Esophagus (tissue), 2 donors: ENCODE measurements around the gene LENG8. TPM values are rescaled to one million over a fixed set of nuclear protein-coding genes. Genes with fewer than 3 reads are reported as not detected.
"Not testable (repeated sequence)": the region's sequence is repeated elsewhere in the genome, so short reads cannot be mapped to it uniquely, and the experiment has no call there.

Experiments
- H3K27ac ChIP-seq, 2 donors: one replicate each; pipeline ENCODE4 v1.5.1; 2013; ENCODE audit warnings: low read depth in 2 of 2, mild to moderate bottlenecking in 2 of 2, inconsistent platforms in 1 of 2, low read length in 1 of 2, moderate library complexity in 1 of 2
- H3K27me3 ChIP-seq, 2 donors: one replicate each; pipeline ENCODE4 v1.6.1; 2013; ENCODE audit warnings: low read length in 2 of 2, control low read depth in 1 of 2, mild to moderate bottlenecking in 1 of 2; ENCODE audit not compliant: insufficient read depth in 2 of 2, control insufficient read depth in 1 of 2
- H3K36me3 ChIP-seq, 2 donors: one replicate each; pipeline ENCODE4 v1.6.1; 2013; ENCODE audit warnings: low read length in 1 of 2; ENCODE audit not compliant: control insufficient read depth in 2 of 2, insufficient read depth in 2 of 2
- H3K4me1 ChIP-seq, 2 donors: one replicate each; pipeline ENCODE4 v1.6.1; 2013; ENCODE audit warnings: low read length in 1 of 2; ENCODE audit not compliant: control insufficient read depth in 2 of 2, insufficient read depth in 2 of 2
- H3K4me3 ChIP-seq, 2 donors: one replicate each; pipeline ENCODE4 v1.5.1; 2013; ENCODE audit warnings: low read length in 2 of 2, mild to moderate bottlenecking in 2 of 2, low read depth in 1 of 2, moderate library complexity in 1 of 2
- H3K9me3 ChIP-seq, 2 donors: one replicate each; pipeline ENCODE4 v1.6.1; 2013; ENCODE audit warnings: mild to moderate bottlenecking in 2 of 2, low read depth in 1 of 2, low read length in 1 of 2, moderate library complexity in 1 of 2; ENCODE audit not compliant: control insufficient read depth in 2 of 2, insufficient read depth in 1 of 2
- WGBS, 2 donors: extraction: QIAGEN DNeasy Blood & Tissue Kit; methylation state at CpG; one replicate each; pipeline ENCODE4 v1.1.7; 2013; 5-methylcytosine and 5-hydroxymethylcytosine counted together
- polyA plus RNA-seq, 2 donors: library from polyadenylated mRNA; stranded (reverse); fragments of 200-250 nt; gene quantifications; one replicate each; pipeline ENCODE4 v1.2.3, GENCODE V29; 2013
- donor health status: healthy with polysubstance abuse.
- donor health status: Bipolar disorder and iron deficiency.

Gene LENG8
- polyA plus RNA-seq, 2 donors = 55.3 to 137 TPM

DNA sequence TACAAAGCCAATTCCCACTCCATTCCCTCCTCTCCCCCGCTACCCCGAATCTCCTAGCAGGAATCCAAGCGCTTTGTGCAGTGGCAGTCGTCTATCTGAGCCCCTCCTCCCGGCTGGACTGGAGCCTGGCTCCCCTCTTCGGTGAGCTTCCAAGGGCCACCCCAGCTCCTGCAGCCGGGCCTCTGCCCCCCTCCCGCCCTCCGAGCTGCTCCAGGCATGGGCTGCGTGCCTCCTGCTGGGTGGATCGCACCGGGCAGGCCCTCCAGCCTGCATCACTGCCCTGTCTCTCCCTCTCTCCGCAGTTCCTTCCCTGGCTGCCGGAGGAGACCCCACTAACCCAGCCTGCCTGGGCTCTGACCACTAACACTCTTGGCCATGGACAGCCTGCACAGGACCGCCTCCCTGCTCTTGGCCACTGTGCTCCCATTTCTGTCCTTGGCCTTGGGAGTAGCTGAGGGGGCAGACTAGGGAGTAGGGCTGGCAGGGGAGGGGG lies 12.9 kb upstream of the LENG8 start:
- Histone ChIP-seq H3K4me3 (no peak overlapping the region), H3K27ac (no peak overlapping the region), H3K4me1 (peaks cover 3 to 7% of the 10 kb centered on the region in 2 donors), H3K36me3 (peaks cover 1 to 4% of the 10 kb centered on the region in 2 donors), H3K27me3 (no peaks in the 10 kb centered on the region), H3K9me3 (no peaks in the 10 kb centered on the region)
- WGBS, 2 donors = 49 to 57% methylated on average over 13 to 15 of the region's 15 CpGs

DNA sequence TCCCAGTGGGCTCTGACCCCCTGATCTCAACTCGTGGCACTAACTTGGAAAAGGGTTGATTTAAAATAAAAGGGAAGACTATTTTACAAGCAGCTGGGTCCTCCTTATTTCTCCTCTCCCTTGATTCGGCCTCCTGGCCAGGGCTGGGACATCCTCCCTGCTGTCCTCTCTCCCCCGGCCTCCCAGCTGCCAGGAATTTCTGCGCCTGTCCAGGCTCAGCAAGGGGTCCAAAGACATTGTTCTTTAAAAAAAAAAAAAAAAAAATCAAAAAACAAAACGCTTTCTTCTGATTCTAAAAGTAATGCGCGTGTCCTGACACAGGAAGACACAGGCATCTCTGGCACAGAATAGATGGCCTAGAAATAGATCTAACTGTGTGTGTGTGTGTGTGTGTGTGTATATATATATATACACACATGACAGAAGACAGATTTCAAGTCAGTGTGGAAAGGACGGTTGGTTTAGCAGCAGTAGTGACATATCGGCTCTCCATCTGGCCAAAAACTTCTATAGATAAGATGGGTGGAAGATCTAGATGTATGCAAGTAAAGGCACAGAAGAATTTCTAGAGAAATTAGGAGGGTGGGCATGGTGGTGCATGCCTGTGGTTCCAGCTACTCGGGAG lies 12.3 kb upstream of the LENG8 start:
- Histone ChIP-seq H3K4me3 (no peak overlapping the region), H3K4me1 (peaks cover 0 to 7% of the 10 kb centered on the region in 2 donors), H3K27me3 (no peaks in the 10 kb centered on the region), H3K27ac (no peak overlapping the region), H3K36me3 (peaks cover 1 to 4% of the 10 kb centered on the region in 2 donors), H3K9me3 (no peaks in the 10 kb centered on the region)
- 83 to 85% methylated on average over 10 of the region's 10 CpGs for WGBS, 2 donors

GRCh38 chr19:54439174-54439851 lies 9.7 kb upstream of the LENG8 start:
- peaks cover 1 to 4% of the 10 kb centered on the region in 2 donors for H3K36me3 ChIP-seq
- WGBS, 2 donors = 49 to 57% methylated on average over 15 of the region's 15 CpGs
- H3K27ac ChIP-seq = no peak overlapping the region
- H3K4me3 ChIP-seq = no peak overlapping the region
- H3K27me3 ChIP-seq = no peaks in the 10 kb centered on the region
- H3K9me3 ChIP-seq = no peaks in the 10 kb centered on the region
- peaks cover 0 to 7% of the 10 kb centered on the region in 2 donors for H3K4me1 ChIP-seq

DNA sequence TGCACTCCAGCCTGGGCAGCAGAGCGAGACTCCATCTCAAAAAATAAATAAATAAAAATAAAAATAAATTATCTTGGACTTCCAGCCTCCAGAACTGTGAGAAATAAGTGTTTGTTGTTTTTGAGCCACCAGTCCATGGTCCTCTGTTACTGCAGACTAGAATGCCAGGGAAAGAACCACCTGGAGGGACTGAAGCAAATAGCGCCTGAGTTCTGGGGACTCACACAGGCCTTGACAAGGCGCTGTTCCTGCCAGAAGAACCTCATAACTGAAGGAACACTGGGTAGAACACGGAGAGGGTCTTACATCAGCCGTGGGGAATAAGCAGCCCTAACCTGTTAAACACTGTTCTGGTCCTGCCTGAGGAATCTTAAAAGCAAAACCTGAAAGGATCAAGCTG lies 8.4 kb upstream of the LENG8 start:
- H3K9me3 ChIP-seq = no peaks in the 10 kb centered on the region
- peaks cover 4 to 5% of the 10 kb centered on the region in 2 donors for H3K36me3 ChIP-seq
- no peak overlapping the region for H3K4me3 ChIP-seq
- no peak overlapping the region for H3K27ac ChIP-seq
- WGBS, 2 donors = 86 to 90% methylated on average over 5 of the region's 5 CpGs
- H3K27me3 ChIP-seq = no peaks in the 10 kb centered on the region
- H3K4me1 ChIP-seq = peaks cover 0 to 4% of the 10 kb centered on the region in 2 donors

DNA sequence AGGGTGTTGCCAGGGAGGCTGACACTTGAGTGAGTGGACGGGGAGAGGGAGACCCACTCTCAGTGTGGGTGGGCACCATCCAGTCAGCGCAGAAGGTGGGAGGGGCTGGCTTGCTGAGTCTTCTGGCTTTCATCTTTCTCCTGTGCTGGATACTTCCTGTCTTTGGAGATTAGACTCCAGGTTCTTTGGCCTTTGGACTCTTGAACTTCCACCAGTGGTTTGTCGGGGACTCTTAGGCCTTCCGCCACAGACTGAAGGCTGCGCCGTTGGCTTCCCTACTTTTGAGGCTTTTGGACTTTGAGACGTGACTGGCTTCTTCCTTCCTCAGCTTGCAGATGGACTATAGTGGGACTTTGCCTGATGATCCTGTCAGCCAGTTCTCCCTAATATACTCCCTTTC lies 4.3 kb upstream of the LENG8 start:
- no peaks in the 10 kb centered on the region for H3K27me3 ChIP-seq
- peaks cover 0 to 2% of the 10 kb centered on the region in 2 donors for H3K4me1 ChIP-seq
- peaks cover 0 to 4% of the 10 kb centered on the region in 2 donors for H3K36me3 ChIP-seq
- no peak overlapping the region for H3K4me3 ChIP-seq
- no peak overlapping the region for H3K27ac ChIP-seq
- H3K9me3 ChIP-seq = no peaks in the 10 kb centered on the region
- 76 to 91% methylated on average over 5 to 7 of the region's 7 CpGs for WGBS, 2 donors

DNA sequence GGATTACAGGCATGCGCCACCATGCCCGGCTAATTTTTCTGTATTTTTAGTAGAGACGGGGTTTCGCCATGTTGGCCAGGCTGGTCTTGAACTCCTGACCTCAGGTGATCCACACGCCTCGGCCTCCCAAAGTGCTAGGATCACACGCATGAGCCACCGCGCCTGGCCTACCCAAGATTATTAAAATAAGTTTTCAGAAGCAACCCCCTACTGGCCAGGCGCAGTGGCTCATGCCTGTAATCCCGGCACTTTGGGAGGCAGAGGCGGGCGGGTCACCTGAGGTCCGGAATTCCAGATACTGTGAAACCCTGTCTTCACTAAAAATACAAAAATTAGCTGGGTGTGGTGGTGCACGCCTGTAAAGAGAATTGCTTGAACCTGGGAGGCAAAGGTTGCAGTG lies 2.6 kb upstream of the LENG8 start:
- 85 to 91% methylated on average over 15 of the region's 15 CpGs for WGBS, 2 donors
- H3K9me3 ChIP-seq, H3K36me3 ChIP-seq, H3K27ac ChIP-seq, H3K4me1 ChIP-seq, H3K27me3 ChIP-seq, H3K4me3 ChIP-seq: not testable (repeated sequence)

DNA sequence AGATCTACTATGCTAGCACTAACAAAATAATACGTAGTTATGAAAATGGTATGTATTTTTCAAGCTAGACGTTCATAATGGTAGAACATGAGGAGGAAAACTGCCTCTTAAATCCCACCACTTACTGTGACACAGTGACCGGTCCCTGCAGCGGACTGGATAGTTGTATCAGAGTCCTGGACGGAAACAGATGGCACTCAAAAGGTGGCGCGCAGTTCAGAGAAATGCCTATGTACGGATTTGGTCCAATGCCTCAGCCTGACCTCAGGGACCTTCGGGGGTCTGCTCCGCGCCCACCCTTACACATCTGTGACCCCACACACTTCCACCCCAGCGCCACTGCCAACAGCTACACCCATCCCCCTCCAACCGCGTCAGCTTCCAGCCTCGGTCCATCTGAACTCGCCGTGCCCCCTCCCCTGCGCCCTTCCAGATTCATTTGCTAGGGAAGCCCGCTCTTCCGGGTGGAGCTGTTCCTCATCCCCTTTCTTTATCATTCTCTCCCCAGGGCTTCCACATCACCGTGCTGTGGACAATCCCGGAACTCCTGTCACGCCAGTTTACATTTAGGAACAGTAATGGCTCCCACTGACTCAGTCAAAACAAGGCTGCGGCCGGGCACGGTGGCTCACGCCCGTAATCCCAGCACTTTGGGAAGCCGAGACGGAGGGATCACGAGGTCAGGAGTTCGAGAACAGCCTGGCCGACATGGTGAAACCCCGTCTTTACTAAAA lies 792 bp upstream of the LENG8 start:
- Histone ChIP-seq H3K27me3 (no peaks in the 10 kb centered on the region), H3K36me3 (peaks cover 11 to 22% of the 10 kb centered on the region in 2 donors), H3K4me3 (peak overlapping the region; percentile 74 to 93), H3K27ac (peak overlapping the region; percentile 89 to 98), H3K4me1 (peaks cover 5 to 16% of the 10 kb centered on the region in 2 donors), H3K9me3 (no peaks in the 10 kb centered on the region)
- 1 to 2% methylated on average over 34 of the region's 34 CpGs for WGBS, 2 donors

- Histone ChIP-seq H3K27me3 (no peaks in the 10 kb centered on the region), H3K4me3 (peak overlapping the region; percentile 74 to 93), H3K27ac (peak overlapping the region; percentile 98 to 99), H3K36me3 (peaks cover 14 to 35% of the 10 kb centered on the region in 2 donors), H3K9me3 (no peaks in the 10 kb centered on the region), H3K4me1 (peaks cover 5 to 16% of the 10 kb centered on the region in 2 donors)
- 0% methylated on average over 20 to 21 of the region's 21 CpGs for WGBS, 2 donors
Measured at GRCh38 chr19:54449701-54450069, 686 bp downstream of the LENG8 start.

DNA sequence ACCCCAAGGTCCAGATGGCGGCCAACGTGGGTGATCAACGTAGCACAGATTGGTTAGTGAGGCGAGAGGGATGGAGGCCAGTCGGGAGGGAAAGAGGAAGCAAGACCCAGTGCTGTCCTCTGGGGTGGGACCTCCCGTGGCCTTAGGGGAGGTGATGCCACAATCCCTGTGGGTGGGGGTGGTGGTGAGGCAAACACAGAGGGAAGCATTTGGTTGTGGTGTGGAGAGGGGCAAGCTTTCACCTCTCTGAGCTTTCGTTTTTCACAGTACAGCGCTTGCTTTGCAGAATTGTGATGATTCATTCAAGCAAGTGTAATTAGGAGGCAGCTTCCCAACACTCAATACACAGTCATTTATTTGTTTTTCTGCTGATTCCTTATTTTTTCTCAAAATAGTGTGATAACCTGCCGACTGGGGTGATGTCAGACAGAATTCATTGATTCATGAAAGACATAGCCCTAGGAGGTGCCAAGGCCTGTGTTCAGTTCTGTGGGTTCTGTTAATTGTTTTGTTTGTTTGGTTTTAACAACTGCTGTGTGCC lies 2.4 kb downstream of the LENG8 start:
- WGBS, 2 donors = 62 to 63% methylated on average over 9 of the region's 9 CpGs
- H3K36me3 ChIP-seq = peaks cover 24 to 50% of the 10 kb centered on the region in 2 donors
- H3K4me3 ChIP-seq = no peak overlapping the region
- peak overlapping the region in 1 of 2 donors; percentile 33 for H3K27ac ChIP-seq
- no peaks in the 10 kb centered on the region for H3K27me3 ChIP-seq
- peaks cover 5 to 16% of the 10 kb centered on the region in 2 donors for H3K4me1 ChIP-seq
- no peaks in the 10 kb centered on the region for H3K9me3 ChIP-seq
